ENCODE results near the gene SOD3. TPM values are rescaled to one million over a fixed set of nuclear protein-coding genes. Genes with fewer than 3 reads are reported as not detected.

The SOD3 gene
- total and polyA plus RNA-seq, 9 of the 15 experiments (the other 6 are each of a cell fraction or from before 2014, with no cell fraction given): 0.10 to 0.31 (median 0.24) TPM; not detected in 6

DNA sequence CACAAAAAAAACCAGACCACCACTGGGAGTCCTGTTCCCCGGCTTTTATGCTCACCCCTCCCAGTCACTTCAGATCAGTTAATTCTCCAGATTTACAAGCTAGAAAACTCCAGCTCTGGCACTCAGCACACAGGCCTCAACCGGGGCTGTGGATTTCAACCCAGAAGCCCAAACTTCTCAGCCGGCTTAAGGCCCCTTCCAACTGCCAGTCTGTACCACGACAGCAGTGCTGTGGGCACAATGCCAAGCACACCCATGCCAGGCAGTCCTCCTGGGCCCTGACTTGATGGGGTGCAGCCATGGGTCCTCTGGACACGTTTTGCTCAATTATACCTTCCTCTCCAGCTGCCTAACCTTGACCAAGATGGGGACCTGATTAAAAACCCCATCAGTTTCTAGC is 12.2 kb downstream of the SOD3 start:
- peaks cover 0 to 13% of the 10 kb centered on the region in 2 experiments; a peak in 2 of 5 replicates for H3K4me1 ChIP-seq (replicated peaks in 1 of 2; ENCODE audit: control insufficient read depth in 2 of 2, insufficient read depth in 2 of 2, low read length in 2 of 2)
- no peak overlapping the region for H3K27ac ChIP-seq (ENCODE audit: extremely low read depth, low read depth, low read length)
- ChIA-PET CTCF (ENCODE audit: low intra/inter-chr PET ratio) (no interaction called here), POLR2A (no interaction called here)
- no peak overlapping the region for H3K9ac ChIP-seq (ENCODE audit: insufficient read depth in 1 of 2, low read depth in 2 of 2, low read length in 2 of 2)
- ATAC-seq: no peak
- H3K27me3 ChIP-seq (ENCODE audit: control insufficient read depth in 2 of 2, insufficient read depth in 2 of 2, low read length in 2 of 2): peaks cover 3 to 35% of the 10 kb centered on the region in 2 experiments; a peak in 3 of 5 replicates
- no peaks in the 10 kb centered on the region for H3K79me2 ChIP-seq (ENCODE audit: control insufficient read depth, insufficient read depth, low read length)
- no TSS peak for BruUV-seq (replicated peaks)
- no peaks in the 10 kb centered on the region for H3K36me3 ChIP-seq (ENCODE audit: control insufficient read depth, insufficient read depth, low read length)
- FAIRE-seq: no peak
- H3K9me1 ChIP-seq (ENCODE audit: control insufficient read depth, insufficient read depth, low read length): no peaks in the 10 kb centered on the region
- DNase-seq (ENCODE audit: extremely low read depth in 1 of 4, low spot score in 3 of 4): no peak
- no peaks in the 10 kb centered on the region for H4K20me1 ChIP-seq (replicated peaks; ENCODE audit: control insufficient read depth, insufficient read depth, low read length)
- intact Hi-C loops (cut with micrococcal nuclease) (no loop called here), in situ Hi-C loops (cut with MboI) (no loop called here)
- no peaks in the 10 kb centered on the region for H3K9me3 ChIP-seq (replicated peaks; ENCODE audit: control insufficient read depth, insufficient read depth, low read depth, low read length)
- H3K4me2 ChIP-seq (ENCODE audit: insufficient read depth, low read length): no peak overlapping the region
- WGBS (ENCODE audit: insufficient coverage, low coverage, missing lambda C conversion rate): 5% methylated on average over 5 of the region's 5 CpGs
- H2AFZ ChIP-seq (ENCODE audit: low read depth, low read length): no peak overlapping the region
- H3K4me3 ChIP-seq: no peak overlapping the region
- TF ChIP-seq, protein P1, sequence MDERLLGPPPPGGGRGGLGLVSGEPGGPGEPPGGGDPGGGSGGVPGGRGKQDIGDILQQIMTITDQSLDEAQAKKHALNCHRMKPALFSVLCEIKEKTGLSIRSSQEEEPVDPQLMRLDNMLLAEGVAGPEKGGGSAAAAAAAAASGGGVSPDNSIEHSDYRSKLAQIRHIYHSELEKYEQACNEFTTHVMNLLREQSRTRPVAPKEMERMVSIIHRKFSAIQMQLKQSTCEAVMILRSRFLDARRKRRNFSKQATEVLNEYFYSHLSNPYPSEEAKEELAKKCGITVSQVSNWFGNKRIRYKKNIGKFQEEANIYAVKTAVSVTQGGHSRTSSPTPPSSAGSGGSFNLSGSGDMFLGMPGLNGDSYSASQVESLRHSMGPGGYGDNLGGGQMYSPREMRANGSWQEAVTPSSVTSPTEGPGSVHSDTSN (CRISPR knock-in tag; IDR thresholded peaks at IDR 0.05; ENCODE audit: low read depth): no peak
- TF ChIP-seq, protein P1 (tag; conservative IDR thresholded peaks at IDR 0.05; ENCODE audit: low read depth): no peak
- TF ChIP-seq, protein P2, sequence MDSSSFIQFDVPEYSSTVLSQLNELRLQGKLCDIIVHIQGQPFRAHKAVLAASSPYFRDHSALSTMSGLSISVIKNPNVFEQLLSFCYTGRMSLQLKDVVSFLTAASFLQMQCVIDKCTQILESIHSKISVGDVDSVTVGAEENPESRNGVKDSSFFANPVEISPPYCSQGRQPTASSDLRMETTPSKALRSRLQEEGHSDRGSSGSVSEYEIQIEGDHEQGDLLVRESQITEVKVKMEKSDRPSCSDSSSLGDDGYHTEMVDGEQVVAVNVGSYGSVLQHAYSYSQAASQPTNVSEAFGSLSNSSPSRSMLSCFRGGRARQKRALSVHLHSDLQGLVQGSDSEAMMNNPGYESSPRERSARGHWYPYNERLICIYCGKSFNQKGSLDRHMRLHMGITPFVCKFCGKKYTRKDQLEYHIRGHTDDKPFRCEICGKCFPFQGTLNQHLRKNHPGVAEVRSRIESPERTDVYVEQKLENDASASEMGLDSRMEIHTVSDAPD (CRISPR knock-in tag; IDR thresholded peaks at IDR 0.05): no peak
- TF ChIP-seq FOXP1 (CRISPR knock-in tag; IDR thresholded peaks at IDR 0.05) (no peak), ZNF445 (CRISPR knock-in tag; IDR thresholded peaks at IDR 0.05; ENCODE audit: low read depth) (no peak), ESRRA (IDR thresholded peaks at IDR 0.05; ENCODE audit: borderline replicate concordance, low read depth) (no peak), ZNF318 (IDR thresholded peaks at IDR 0.05; ENCODE audit: borderline replicate concordance in 1 of 2, low read depth in 1 of 2) (no peak), PTTG1 (tag; IDR thresholded peaks at IDR 0.05; ENCODE audit: low read depth) (no peak)

Data from K562 (cell line).